IgD-negative memory B cell (primary cell): ENCODE data around the gene MRPS35. TPM values are rescaled to one million over a fixed set of nuclear protein-coding genes. Genes with fewer than 3 reads are reported as not detected.

Experiments
- H3K27ac Mint-ChIP-seq, 3 donors: one replicate each; pipeline ENCODE4 v1.8.0; 2020 to 2022; ENCODE audit warnings: mild to moderate bottlenecking in 3 of 3, mixed read lengths in 3 of 3, moderate library complexity in 1 of 3
- H3K27me3 Mint-ChIP-seq: one replicate; pipeline ENCODE4 v1.8.0; 2021; ENCODE audit warnings: mixed read lengths
- H3K36me3 Mint-ChIP-seq: one replicate; pipeline ENCODE4 v1.8.0; 2020; ENCODE audit warnings: mild to moderate bottlenecking, mixed read lengths
- H3K4me1 Mint-ChIP-seq, 3 donors: one replicate each; pipeline ENCODE4 v1.8.0; 2020 to 2022; ENCODE audit warnings: mixed read lengths in 3 of 3, mild to moderate bottlenecking in 1 of 3
- H3K4me3 Mint-ChIP-seq, 4 donors: one replicate each; pipeline ENCODE4 v1.8.0; 2020 to 2022; ENCODE audit warnings: mild to moderate bottlenecking in 4 of 4, mixed read lengths in 4 of 4, moderate library complexity in 3 of 4
- H3K9me3 Mint-ChIP-seq, 3 donors: one replicate each; pipeline ENCODE4 v1.8.0; 2020 to 2021; ENCODE audit warnings: mixed read lengths in 3 of 3, mild to moderate bottlenecking in 1 of 3
- polyA plus RNA-seq: library from polyadenylated mRNA; unstranded; fragments of 300-500 nt; fragmentation: Illumina TruSeq; gene quantifications from one replicate; pipeline ENCODE4 v1.2.3, GENCODE V29; 2021

Gene MRPS35
- polyA plus RNA-seq, 1 donor from 2014 or later, result 63.3 TPM

DNA sequence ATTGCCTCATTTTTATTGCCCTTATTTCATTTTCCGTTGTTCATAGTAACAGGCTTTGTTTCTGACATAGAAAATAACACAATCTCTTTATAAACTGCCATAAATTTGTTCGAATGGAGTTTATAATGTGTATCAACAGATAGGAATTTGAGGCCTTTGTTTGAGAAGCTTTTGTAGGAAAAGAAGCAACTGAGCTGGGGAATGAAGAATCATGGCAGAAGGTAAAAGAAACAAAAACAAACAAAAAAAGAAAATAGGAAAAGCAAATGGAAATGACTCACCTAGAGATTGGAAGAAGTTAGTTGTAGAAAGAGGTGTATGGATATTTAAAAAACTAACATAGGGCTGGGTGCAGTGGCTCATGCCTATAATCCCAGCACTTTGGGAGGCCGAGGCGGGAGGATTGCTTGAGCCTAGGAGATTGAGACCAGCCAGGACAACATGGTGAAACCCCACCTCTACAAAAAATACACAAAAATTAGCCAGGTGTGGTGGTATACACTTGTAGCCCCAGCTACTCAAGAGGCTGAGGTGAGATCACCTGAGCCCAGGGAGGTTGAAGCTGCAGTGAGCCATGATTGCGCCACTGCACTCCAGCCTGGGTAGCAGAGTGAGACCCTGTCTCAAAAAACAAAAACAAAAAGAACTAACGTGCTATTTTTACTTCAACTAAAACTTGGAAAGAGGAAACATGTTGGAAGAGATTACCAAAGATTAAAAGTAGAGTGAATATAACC is 14.9 kb upstream of the MRPS35 start:
- no peaks in the 10 kb centered on the region for H3K9me3 Mint-ChIP-seq
- peaks cover 3% of the 10 kb centered on the region for H3K27me3 Mint-ChIP-seq
- H3K4me1 Mint-ChIP-seq, result no peaks in the 10 kb centered on the region
- no peak overlapping the region for H3K4me3 Mint-ChIP-seq
- H3K36me3 Mint-ChIP-seq, result peaks cover 3% of the 10 kb centered on the region
- no peak overlapping the region for H3K27ac Mint-ChIP-seq

DNA sequence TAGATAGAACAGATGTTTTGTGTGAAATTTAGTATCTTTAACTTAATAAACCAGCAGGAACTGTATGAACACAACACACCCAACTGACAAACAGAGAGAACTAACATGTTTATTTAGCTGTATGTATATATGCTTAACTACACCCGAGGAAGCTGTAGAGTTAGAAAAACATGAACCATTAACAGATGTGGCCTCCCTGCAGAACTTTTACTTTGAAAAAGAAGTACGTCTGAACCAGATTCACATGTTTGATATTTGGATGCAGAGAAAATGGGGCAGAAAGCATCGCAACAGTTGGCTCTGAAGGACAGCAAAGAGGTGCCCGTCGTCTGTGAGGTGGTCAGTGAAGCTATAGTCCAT is 14.4 kb upstream of the MRPS35 start, which contains the start of gene REP15:
TSS of gene REP15 (plus strand) at position 155 of the 360 bp plus-strand sequence. CDS start at position 271, 116 bp downstream.
- H3K36me3 Mint-ChIP-seq, result peaks cover 3% of the 10 kb centered on the region
- H3K9me3 Mint-ChIP-seq, result no peaks in the 10 kb centered on the region
- H3K4me3 Mint-ChIP-seq, result no peak within 1 kb of the TSS
- H3K4me1 Mint-ChIP-seq, result no peaks in the 10 kb centered on the region
- H3K27ac Mint-ChIP-seq, result no peak within 1 kb of the TSS
- H3K27me3 Mint-ChIP-seq, result peaks cover 3% of the 10 kb centered on the region

DNA sequence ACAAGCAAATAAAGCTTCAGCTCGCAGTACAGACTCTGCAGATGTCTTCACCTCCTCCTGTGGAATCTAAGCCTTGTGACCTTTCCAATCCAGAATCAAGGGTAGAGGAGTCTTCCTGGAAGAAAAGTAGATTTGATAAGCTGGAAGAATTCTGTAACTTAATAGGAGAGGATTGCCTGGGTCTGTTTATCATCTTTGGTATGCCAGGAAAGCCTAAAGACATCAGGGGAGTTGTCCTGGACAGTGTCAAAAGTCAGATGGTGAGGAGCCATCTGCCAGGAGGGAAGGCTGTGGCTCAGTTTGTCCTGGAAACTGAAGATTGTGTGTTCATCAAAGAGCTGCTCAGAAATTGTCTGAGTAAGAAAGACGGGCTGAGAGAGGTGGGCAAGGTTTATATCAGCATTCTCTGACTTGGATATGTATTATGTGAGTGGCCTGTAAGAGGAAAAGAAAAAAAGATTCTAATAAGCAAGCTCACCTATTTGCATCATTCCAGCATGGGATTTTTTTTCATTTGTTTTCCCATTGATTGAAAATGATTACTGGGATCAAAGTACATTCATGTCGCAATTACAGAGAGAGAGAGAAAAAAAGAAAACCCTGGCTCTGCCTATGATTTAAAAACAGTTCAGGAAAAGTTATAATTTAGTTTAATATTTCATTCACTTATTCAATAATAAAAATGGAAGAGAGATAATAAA is 13.6 kb upstream of the MRPS35 start:
- peaks cover 3% of the 10 kb centered on the region for H3K36me3 Mint-ChIP-seq
- peaks cover 4% of the 10 kb centered on the region for H3K27me3 Mint-ChIP-seq
- H3K27ac Mint-ChIP-seq, result no peak overlapping the region
- no peak overlapping the region for H3K4me3 Mint-ChIP-seq
- no peaks in the 10 kb centered on the region for H3K9me3 Mint-ChIP-seq
- no peaks in the 10 kb centered on the region for H3K4me1 Mint-ChIP-seq

DNA sequence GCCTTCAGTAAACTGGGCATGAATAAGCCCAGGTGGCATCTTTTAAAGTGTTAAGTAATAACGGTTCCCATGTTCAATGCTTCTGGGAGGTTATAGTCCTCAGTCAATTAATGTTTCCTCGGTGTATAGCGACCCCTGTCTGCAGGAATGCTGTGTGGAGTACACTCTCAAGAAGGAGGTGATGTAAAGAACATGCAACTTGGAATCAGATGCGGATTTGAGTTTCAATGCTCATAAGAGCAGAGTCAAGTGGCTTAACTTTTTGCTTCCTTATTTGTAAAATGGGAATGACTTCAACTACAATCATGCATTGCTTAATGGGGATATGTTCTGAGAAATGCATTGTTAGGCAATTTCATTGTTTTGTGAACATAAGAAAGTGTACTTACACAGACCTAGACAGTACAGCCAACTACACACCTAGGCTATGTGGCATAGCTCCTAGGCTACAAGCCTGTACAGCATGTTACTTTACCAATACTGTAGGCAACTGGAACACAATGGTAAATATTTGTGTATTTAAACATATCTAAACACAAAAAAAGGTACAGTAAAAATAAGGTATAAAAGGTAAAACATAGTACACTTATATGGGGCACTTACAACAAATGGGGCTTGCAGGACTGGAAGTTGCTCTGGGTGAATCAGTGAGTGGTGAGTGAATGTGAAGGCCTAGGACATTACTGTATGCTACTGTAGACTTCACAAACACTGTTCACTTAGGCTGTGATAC is 6.7 kb upstream of the MRPS35 start:
- Mint-ChIP-seq H3K27ac (no peak overlapping the region), H3K27me3 (peaks cover 3% of the 10 kb centered on the region), H3K4me3 (no peak overlapping the region), H3K9me3 (no peaks in the 10 kb centered on the region), H3K4me1 (no peaks in the 10 kb centered on the region), H3K36me3 (no peaks in the 10 kb centered on the region)

DNA sequence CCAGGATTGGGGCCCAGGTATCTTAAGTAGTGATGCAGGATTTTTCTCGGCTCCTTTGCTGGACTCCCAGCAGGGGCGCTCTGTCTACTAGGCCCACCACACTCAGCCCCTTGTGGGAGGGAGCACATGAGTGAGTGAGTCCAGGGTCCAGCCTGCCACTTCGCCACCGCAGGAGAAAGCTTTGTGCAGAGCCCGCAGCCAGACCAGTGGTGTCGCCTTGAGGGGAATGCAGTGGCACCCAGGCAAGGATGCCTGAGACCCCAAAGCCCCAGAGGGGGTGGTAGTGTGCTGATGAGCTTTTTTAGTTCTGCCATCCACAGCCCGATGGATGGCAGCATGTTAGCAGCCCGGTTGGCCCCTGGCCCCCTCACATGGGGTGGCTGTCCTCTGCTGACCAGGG is 5.4 kb upstream of the MRPS35 start:
- Mint-ChIP-seq H3K27me3 (peaks cover 2% of the 10 kb centered on the region), H3K4me3 (no peak overlapping the region), H3K36me3 (no peaks in the 10 kb centered on the region), H3K27ac (no peak overlapping the region), H3K9me3 (no peaks in the 10 kb centered on the region), H3K4me1 (peaks cover 0 to 4% (median 1%) of the 10 kb centered on the region in 3 donors)

GRCh38 chr12:27707216-27707615 is 3.4 kb upstream of the MRPS35 start:
- no peaks in the 10 kb centered on the region for H3K36me3 Mint-ChIP-seq
- H3K27me3 Mint-ChIP-seq, result peaks cover 1% of the 10 kb centered on the region
- H3K4me1 Mint-ChIP-seq, result peaks cover 11 to 17% (median 11%) of the 10 kb centered on the region in 3 donors
- H3K9me3 Mint-ChIP-seq, result no peaks in the 10 kb centered on the region
- peak overlapping the region in 1 of 4 donors; percentile 44 for H3K4me3 Mint-ChIP-seq
- H3K27ac Mint-ChIP-seq, result peak overlapping the region in 1 of 3 donors; percentile 29

- peak overlapping the region in 2 of 3 donors; percentile 26 to 53 for H3K27ac Mint-ChIP-seq
- H3K4me3 Mint-ChIP-seq, result peak overlapping the region in 3 of 4 donors; percentile 95 to 98 (median 97)
- H3K9me3 Mint-ChIP-seq, result no peaks in the 10 kb centered on the region
- no peaks in the 10 kb centered on the region for H3K36me3 Mint-ChIP-seq
- H3K4me1 Mint-ChIP-seq, result peaks cover 17 to 21% (median 17%) of the 10 kb centered on the region in 3 donors
- H3K27me3 Mint-ChIP-seq, result peaks cover 1% of the 10 kb centered on the region
These were observed 1.3 kb upstream of the MRPS35 start for GRCh38 chr12:27709212-27709931.

DNA sequence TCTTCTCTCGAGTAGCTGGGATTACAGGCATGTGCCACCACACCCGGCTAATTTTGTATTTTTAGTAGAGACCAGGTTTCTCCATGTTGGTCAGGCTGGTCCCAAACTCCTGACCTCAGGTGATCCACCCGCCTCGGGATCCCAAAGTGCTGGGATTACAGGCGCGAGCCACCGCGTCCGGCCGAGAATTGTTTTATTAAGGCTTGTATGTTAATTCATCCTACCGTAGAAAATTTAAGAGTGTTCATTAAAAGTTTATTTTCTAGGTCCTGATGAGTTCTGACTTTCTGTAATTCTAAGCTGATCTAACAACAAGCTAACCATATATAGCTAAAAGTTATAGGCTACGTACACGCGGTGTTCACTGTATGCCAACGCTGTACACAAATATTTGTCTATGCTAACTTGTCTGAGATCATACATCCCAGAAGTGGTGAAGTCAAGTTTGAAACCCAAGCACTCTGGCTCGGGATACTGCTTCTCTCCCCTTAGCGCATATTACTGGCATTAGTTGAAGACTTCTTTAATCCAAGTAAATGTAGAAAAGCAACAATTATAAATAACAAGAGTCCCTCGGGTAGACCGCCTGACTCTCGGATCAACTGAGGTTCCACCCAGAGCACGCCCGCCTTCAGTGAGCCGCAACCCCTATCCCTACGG is 570 bp upstream of the MRPS35 start:
- Mint-ChIP-seq H3K27me3 (peaks cover 1% of the 10 kb centered on the region), H3K4me1 (peaks cover 17 to 21% (median 21%) of the 10 kb centered on the region in 3 donors), H3K4me3 (peak overlapping the region; percentile 95 to 98 (median 96)), H3K36me3 (no peaks in the 10 kb centered on the region), H3K9me3 (no peaks in the 10 kb centered on the region), H3K27ac (peak overlapping the region; percentile 83 to 98 (median 95))

DNA sequence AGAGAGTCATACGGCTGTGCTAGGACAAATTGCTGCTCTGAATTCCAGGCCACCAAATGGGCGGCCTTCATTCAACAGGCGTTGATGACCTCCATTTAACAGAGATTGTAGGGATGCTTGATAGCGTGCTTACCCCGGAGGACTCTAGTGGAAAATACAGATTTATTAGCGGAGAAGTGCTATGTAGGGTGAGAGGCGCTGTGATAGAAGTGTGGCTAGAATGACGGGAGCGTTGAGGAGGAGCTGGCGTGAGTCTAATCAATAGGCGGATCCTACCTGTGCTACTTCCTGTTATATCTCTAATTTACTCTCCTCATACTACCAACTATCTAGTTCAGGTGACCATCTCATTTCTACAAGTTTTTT is 668 bp downstream of the MRPS35 start:
- peak overlapping the region; percentile 83 to 98 (median 95) for H3K27ac Mint-ChIP-seq
- peaks cover 1% of the 10 kb centered on the region for H3K27me3 Mint-ChIP-seq
- no peaks in the 10 kb centered on the region for H3K36me3 Mint-ChIP-seq
- H3K4me3 Mint-ChIP-seq, result peak overlapping the region; percentile 95 to 98 (median 96)
- H3K9me3 Mint-ChIP-seq, result no peaks in the 10 kb centered on the region
- peaks cover 17 to 21% (median 21%) of the 10 kb centered on the region in 3 donors for H3K4me1 Mint-ChIP-seq

DNA sequence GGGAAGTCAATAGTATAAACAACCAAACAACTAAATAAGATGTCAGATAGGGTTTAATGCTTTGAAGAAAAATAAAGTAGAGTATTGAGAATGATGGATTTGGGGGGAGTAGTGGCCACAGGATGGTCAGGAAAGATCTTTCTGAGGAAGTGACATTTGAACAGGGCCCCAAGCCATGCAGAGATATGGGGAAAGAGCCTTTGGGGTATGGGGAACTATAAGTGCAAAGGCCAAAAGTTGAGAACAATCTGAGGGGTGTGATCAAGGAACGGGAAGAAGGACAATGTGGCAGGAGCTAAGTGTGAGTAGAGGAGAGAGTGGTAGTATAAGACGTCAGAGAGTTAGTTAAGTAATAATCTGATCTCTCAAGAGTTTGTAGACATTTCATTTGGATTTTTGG is 1.3 kb downstream of the MRPS35 start:
- peaks cover 17 to 21% (median 21%) of the 10 kb centered on the region in 3 donors for H3K4me1 Mint-ChIP-seq
- peak overlapping the region; percentile 76 to 97 (median 86) for H3K4me3 Mint-ChIP-seq
- H3K27me3 Mint-ChIP-seq, result peaks cover 1% of the 10 kb centered on the region
- peaks cover 1% of the 10 kb centered on the region for H3K36me3 Mint-ChIP-seq
- peak overlapping the region in 2 of 3 donors; percentile 6 to 83 for H3K27ac Mint-ChIP-seq
- no peaks in the 10 kb centered on the region for H3K9me3 Mint-ChIP-seq

- peaks cover 1% of the 10 kb centered on the region for H3K36me3 Mint-ChIP-seq
- peaks cover 0 to 1% (median 0%) of the 10 kb centered on the region in 3 donors for H3K4me1 Mint-ChIP-seq
- no peaks in the 10 kb centered on the region for H3K9me3 Mint-ChIP-seq
- no peak overlapping the region for H3K4me3 Mint-ChIP-seq
- no peaks in the 10 kb centered on the region for H3K27me3 Mint-ChIP-seq
- no peak overlapping the region for H3K27ac Mint-ChIP-seq
These were observed 12.6 kb downstream of the MRPS35 start for GRCh38 chr12:27723212-27723611.

DNA sequence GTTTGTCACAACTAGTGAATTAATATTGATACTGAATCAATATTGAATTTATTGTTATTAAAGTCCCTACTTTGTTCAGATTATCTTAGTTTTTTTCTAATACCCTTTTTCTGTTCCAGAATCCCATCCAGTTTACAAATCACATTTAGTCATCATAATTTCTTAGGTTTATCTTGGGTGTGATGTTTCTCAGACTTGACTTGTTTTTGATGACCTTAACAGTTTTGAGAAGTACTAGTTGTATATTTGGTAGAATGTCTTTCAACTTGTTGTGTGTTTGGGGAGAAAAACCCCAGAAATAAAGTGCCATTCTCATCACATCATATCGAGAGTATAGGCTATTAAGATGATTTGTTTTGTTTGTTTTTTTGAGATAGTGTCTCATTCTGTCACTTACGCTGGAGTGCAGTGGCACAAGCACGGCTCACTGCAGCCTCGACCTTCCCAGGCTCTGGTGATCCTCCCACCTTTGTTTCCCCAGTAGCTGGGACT is 19.5 kb downstream of the MRPS35 start:
- H3K9me3 Mint-ChIP-seq, result no peaks in the 10 kb centered on the region
- peaks cover 0 to 1% (median 0%) of the 10 kb centered on the region in 3 donors for H3K4me1 Mint-ChIP-seq
- peaks cover 1% of the 10 kb centered on the region for H3K36me3 Mint-ChIP-seq
- no peak overlapping the region for H3K27ac Mint-ChIP-seq
- H3K4me3 Mint-ChIP-seq, result no peak overlapping the region
- no peaks in the 10 kb centered on the region for H3K27me3 Mint-ChIP-seq

GRCh38 chr12:27732281-27732680 is 21.6 kb downstream of the MRPS35 start:
- Mint-ChIP-seq H3K4me3 (no peak overlapping the region), H3K9me3 (no peaks in the 10 kb centered on the region), H3K27me3 (no peaks in the 10 kb centered on the region), H3K36me3 (no peaks in the 10 kb centered on the region), H3K27ac (no peak overlapping the region), H3K4me1 (no peaks in the 10 kb centered on the region)

- Mint-ChIP-seq H3K9me3 (no peaks in the 10 kb centered on the region), H3K27ac (no peak overlapping the region), H3K27me3 (no peaks in the 10 kb centered on the region), H3K36me3 (no peaks in the 10 kb centered on the region), H3K4me1 (no peaks in the 10 kb centered on the region), H3K4me3 (no peak overlapping the region)
These were observed 22.5 kb downstream of the MRPS35 start for GRCh38 chr12:27733052-27733656.
